HG03108 (cell line): ENCODE measurements around the gene OR51B4.
A peak's percentile ranks its signal among the peaks of the same experiment; 100 is the strongest.
"Not testable (repeated sequence)": the region's sequence is repeated elsewhere in the genome, so short reads cannot be mapped to it uniquely, and the experiment has no call there.

Source experiments
- ATAC-seq: cut with Tn5 transposase; IDR thresholded peaks from one replicate; pipeline ENCODE4 v1.9.1; 2021; ENCODE audit warnings: moderate library complexity; ENCODE audit not compliant: unreplicated experiment

OR51B4 gene

GRCh38 chr11:5294342-5294995 lies 7.3 kb downstream of the OR51B4 start:
- not testable (repeated sequence) for ATAC-seq

- ATAC-seq: no peak
Observed at GRCh38 chr11:5293028-5293427, 8.7 kb downstream of the OR51B4 start.

- peak; percentile 69 for ATAC-seq
Observed at GRCh38 chr11:5291207-5291838, 10.4 kb downstream of the OR51B4 start.

- no peak for ATAC-seq
Observed at GRCh38 chr11:5290106-5290505, 11.6 kb downstream of the OR51B4 start.

GRCh38 chr11:5289696-5290095 lies 12.1 kb downstream of the OR51B4 start:
- ATAC-seq: no peak

- ATAC-seq: no peak
Observed at GRCh38 chr11:5288906-5289550, 12.7 kb downstream of the OR51B4 start.

GRCh38 chr11:5288108-5288905 lies 13.4 kb downstream of the OR51B4 start:
- ATAC-seq: no peak

- ATAC-seq: no peak
Observed at GRCh38 chr11:5286901-5287300, 14.8 kb downstream of the OR51B4 start.

GRCh38 chr11:5286351-5286750 lies 15.4 kb downstream of the OR51B4 start:
- ATAC-seq: no peak

GRCh38 chr11:5285703-5286340 lies 15.9 kb downstream of the OR51B4 start:
- ATAC-seq: no peak

- no peak for ATAC-seq
Observed at GRCh38 chr11:5284637-5285036, 17.1 kb downstream of the OR51B4 start.

GRCh38 chr11:5283882-5284281 lies 17.9 kb downstream of the OR51B4 start:
- ATAC-seq: no peak

- ATAC-seq: no peak
Observed at GRCh38 chr11:5283086-5283485, 18.7 kb downstream of the OR51B4 start.

GRCh38 chr11:5282628-5283027 lies 19.1 kb downstream of the OR51B4 start:
- no peak for ATAC-seq

- no peak for ATAC-seq
Observed at GRCh38 chr11:5281596-5281995, 20.1 kb downstream of the OR51B4 start.

- ATAC-seq: peak; percentile 93
Observed at GRCh38 chr11:5280582-5281102, 21.1 kb downstream of the OR51B4 start.

- no peak for ATAC-seq
Observed at GRCh38 chr11:5279471-5280090, 22.2 kb downstream of the OR51B4 start.

- no peak for ATAC-seq
Observed at GRCh38 chr11:5277807-5278382, 23.9 kb downstream of the OR51B4 start.

- ATAC-seq: no peak
Observed at GRCh38 chr11:5276697-5277096, 25.0 kb downstream of the OR51B4 start.
